K562 (cell line): Measurements from ENCODE around the gene HMX1. TPM values are rescaled to one million over a fixed set of nuclear protein-coding genes. Genes with fewer than 3 reads are reported as not detected.

Experiments
- ATAC-seq: fragments of 200-7000 bp; cut with Tn5 transposase; 3 replicates; pipeline ENCODE4 v1.9.1; 2020; ENCODE audit warnings: moderate library complexity
- BruUV-seq: library from RNA; stranded (reverse); fragments of 400-500 nt; replicated peaks from 2 replicates; lab custom pipeline; 2021; lab: Mats Ljungman, UMichigan
- CTCF ChIA-PET: fragments of 300-600 bp; formaldehyde crosslinking; extraction: SDS; loops from one replicate; lab custom pipeline; 2021; ENCODE audit warnings: low intra/inter-chr PET ratio; lab: Yijun Ruan, JAX
- POLR2A ChIA-PET: fragments of 300-600, 350-650 bp; sonication (Branson Sonifier 250); formaldehyde crosslinking; extraction: SDS; loops from one replicate; lab custom pipeline; 2021; ENCODE audit warnings: antibody characterized with exemption, inconsistent platforms; lab: Yijun Ruan, JAX
- DNase-seq, 4 experiments: peaks; one replicate each; pipeline versions ENCODE4 v3.0.0 to v3.0.0-alpha.2; 2011 to 2018; ENCODE audit warnings: low spot score in 3 of 4, mixed read lengths in 3 of 4; ENCODE audit errors: extremely low read depth in 1 of 4
- FAIRE-seq: peaks from 2 replicates; lab custom pipeline; 2011; peaks lifted over from hg19 to GRCh38; lab: Jason Lieb, UNC
- H2AFZ ChIP-seq: 2 replicates; pipeline ENCODE4 v1.6.0; 2011; ENCODE audit warnings: low read depth, low read length, control low read depth, inconsistent platforms
- H3K27ac ChIP-seq: fragments of 200-600 bp; 3 replicates; pipeline ENCODE4 v1.8.0; 2011; ENCODE audit warnings: low read depth, mild to moderate bottlenecking, control low read depth, inconsistent platforms, low read length, moderate library complexity, mixed read lengths; ENCODE audit errors: extremely low read depth
- H3K27me3 ChIP-seq, 2 experiments: fragments of 300-600 bp in 1 of 2; 2 replicates in 1 of 2; 3 replicates in 1 of 2; pipeline versions ENCODE4 v1.6.0 to v1.8.0; 2011; ENCODE audit warnings: inconsistent platforms in 2 of 2, low read length in 2 of 2, mild to moderate bottlenecking in 1 of 2, mixed read lengths in 1 of 2, moderate library complexity in 1 of 2; ENCODE audit not compliant: control insufficient read depth in 2 of 2, insufficient read depth in 2 of 2
- H3K36me3 ChIP-seq: fragments of 300-600 bp; 3 replicates; pipeline ENCODE4 v1.8.0; 2011; ENCODE audit warnings: mild to moderate bottlenecking, low read length, inconsistent platforms; ENCODE audit not compliant: control insufficient read depth, insufficient read depth
- H3K4me1 ChIP-seq, 2 experiments: fragments of 200-600 bp in 1 of 2; replicated peaks in 1 of 2; 2 replicates in 1 of 2; 3 replicates in 1 of 2; pipeline versions ENCODE4 v1.5.1 to v1.8.0; 2011; ENCODE audit warnings: inconsistent platforms in 2 of 2, low read length in 2 of 2, mild to moderate bottlenecking in 1 of 2, mixed read lengths in 1 of 2, moderate library complexity in 1 of 2; ENCODE audit not compliant: control insufficient read depth in 2 of 2, insufficient read depth in 2 of 2
- H3K4me2 ChIP-seq: 2 replicates; pipeline ENCODE4 v1.6.1; 2011; ENCODE audit warnings: low read length, control low read depth, inconsistent platforms, mixed read lengths; ENCODE audit not compliant: insufficient read depth
- H3K4me3 ChIP-seq: fragments of 200-600 bp; sonication (generic), shearing (Covaris generic); 2 replicates; pipeline ENCODE4 v1.5.1; 2016; ENCODE audit warnings: control low read depth, inconsistent platforms
- H3K79me2 ChIP-seq: fragments of 200-600 bp; 3 replicates; pipeline ENCODE4 v1.8.0; 2011; ENCODE audit warnings: low read length, inconsistent platforms; ENCODE audit not compliant: control insufficient read depth, insufficient read depth
- H3K9ac ChIP-seq, 2 experiments: 2 replicates each; pipeline versions ENCODE4 v1.6.0 to v1.6.1; 2011; ENCODE audit warnings: low read depth in 2 of 2, low read length in 2 of 2, control low read depth in 1 of 2, inconsistent platforms in 1 of 2, mild to moderate bottlenecking in 1 of 2, mixed read lengths in 1 of 2; ENCODE audit not compliant: insufficient read depth in 1 of 2
- H3K9me1 ChIP-seq: one replicate; pipeline ENCODE4 v1.6.0; 2011; ENCODE audit warnings: inconsistent platforms, mild to moderate bottlenecking, low read length, moderate library complexity; ENCODE audit not compliant: control insufficient read depth, insufficient read depth
- H3K9me3 ChIP-seq: replicated peaks from 2 replicates; pipeline ENCODE4 v1.5.1; 2011; ENCODE audit warnings: low read depth, low read length, inconsistent platforms; ENCODE audit not compliant: control insufficient read depth, insufficient read depth
- H4K20me1 ChIP-seq: replicated peaks from 2 replicates; pipeline ENCODE4 v1.6.1; 2011; ENCODE audit warnings: low read length, inconsistent platforms, mixed read lengths; ENCODE audit not compliant: control insufficient read depth, insufficient read depth
- CBX5 ChIP-seq: IDR thresholded peaks from 2 replicates; pipeline ENCODE4 v1.6.1; 2014; ENCODE audit warnings: low read depth, borderline replicate concordance
- KAT2B ChIP-seq: IDR thresholded peaks from one replicate; pipeline ENCODE4 v1.6.1; 2012; ENCODE audit warnings: low read depth, mild to moderate bottlenecking, control low read depth, inconsistent platforms, low read length, moderate library complexity
- MTA1 ChIP-seq: fragments of 450-650 bp; IDR thresholded peaks from 2 replicates; pipeline ENCODE4 v1.6.1; 2017; ENCODE audit warnings: borderline replicate concordance
- RAD21 ChIP-seq, 2 experiments: fragments of 250-450 bp in 1 of 2; fragments of 450-650 bp in 1 of 2; sonication (Bioruptor Pico) in 1 of 2; formaldehyde crosslinking in 1 of 2; IDR thresholded peaks in 1 of 2; conservative IDR thresholded peaks in 1 of 2; 2 replicates each; pipeline versions ENCODE4 v1.4.0 to v1.8.0; 2020 to 2022; ENCODE audit warnings: mild to moderate bottlenecking in 2 of 2, moderate library complexity in 1 of 2
- TAF7 ChIP-seq: fragments of 450-650 bp; IDR thresholded peaks from 2 replicates; pipeline ENCODE4 v1.6.1; 2016; ENCODE audit warnings: missing genetic modification characterization, missing compliant biosample characterization
- ZBTB7A ChIP-seq: IDR thresholded peaks from 2 replicates; pipeline ENCODE4 v1.6.1; 2011; ENCODE audit warnings: low read depth, mild to moderate bottlenecking, low read length, moderate library complexity, borderline replicate concordance; ENCODE audit not compliant: control insufficient read depth
- ZNF174 ChIP-seq: fragments of 250-450 bp; sonication (Bioruptor Pico); IDR thresholded peaks from 2 replicates; pipeline ENCODE4 v1.4.0; 2020; ENCODE audit warnings: mild to moderate bottlenecking
- ZNF324 ChIP-seq: fragments of 250-450 bp; sonication (Bioruptor Pico); IDR thresholded peaks from 2 replicates; pipeline ENCODE4 v1.4.0; 2020; ENCODE audit warnings: mild to moderate bottlenecking
- ZNF436 ChIP-seq: fragments of 250-450, 450-650 bp; sonication (Bioruptor Pico); formaldehyde crosslinking; IDR thresholded peaks from 2 replicates; pipeline ENCODE4 v1.7.0; 2020; ENCODE audit warnings: mild to moderate bottlenecking
- WGBS: fragments of 100-300 bp; shearing (Covaris generic); methylation state at CpG from one replicate; pipeline ENCODE4 v1.1.6; 2016; ENCODE audit warnings: low coverage, mixed read lengths; ENCODE audit not compliant: insufficient coverage; ENCODE audit errors: missing lambda C conversion rate; 5-methylcytosine and 5-hydroxymethylcytosine counted together
- in situ Hi-C: fragments of 300-500 bp; cut with MboI; formaldehyde crosslinking; loops from 4 replicates; pipeline ENCODE4 v1.15.0; 2018; ENCODE audit warnings: inconsistent platforms, mixed read lengths
- intact Hi-C: fragments of 100-400 bp; cut with micrococcal nuclease; formaldehyde crosslinking; loops from 2 replicates; pipeline ENCODE4 v1.14.2; 2022
- polyA plus RNA-seq, 8 experiments: library from polyadenylated mRNA; depleted of rRNA in 4 of 8; stranded (reverse) in 5 of 8; unstranded in 3 of 8; fragments of >200 nt; fragmentation: Nextera tagmentation in 2 of 8; fragmentation: Illumina TruSeq in 1 of 8; extraction: Ambion mirVana in 2 of 8; extraction: Trizol in 1 of 8; gene quantifications; 2 replicates each; pipeline versions ENCODE4 v1.2.1 to v1.2.3, GENCODE V29; 2011 to 2014; ENCODE audit warnings: inconsistent platforms in 1 of 8, missing spikeins in 1 of 8
- total RNA-seq, 7 experiments: library from RNA; depleted of rRNA in 6 of 7; stranded (reverse); fragments of >200 nt in 6 of 7; fragmentation: Illumina TruSeq in 2 of 7; extraction: Trizol in 2 of 7; gene quantifications; 2 replicates each; pipeline versions ENCODE4 v1.2.1 to v1.2.3, GENCODE V29; 2011 to 2021; ENCODE audit warnings: low replicate concordance in 1 of 7
- TF ChIP-seq, protein P1 (sequence below): fragments of 250-450 bp; sonication (Bioruptor Pico); IDR thresholded peaks from 2 replicates; pipeline ENCODE4 v1.8.0; 2021; ENCODE audit warnings: borderline replicate concordance, mild to moderate bottlenecking, moderate library complexity; ENCODE audit not compliant: poor library complexity, severe bottlenecking
- TF ChIP-seq, protein P2 (sequence below): fragments of 450-650 bp; IDR thresholded peaks from 2 replicates; pipeline ENCODE4 v1.6.1; 2018; ENCODE audit not compliant: partially characterized antibody

The HMX1 gene
- total and polyA plus RNA-seq, 9 of the 15 experiments (the other 6 are each of a cell fraction or from before 2014, with no cell fraction given) = not detected

DNA sequence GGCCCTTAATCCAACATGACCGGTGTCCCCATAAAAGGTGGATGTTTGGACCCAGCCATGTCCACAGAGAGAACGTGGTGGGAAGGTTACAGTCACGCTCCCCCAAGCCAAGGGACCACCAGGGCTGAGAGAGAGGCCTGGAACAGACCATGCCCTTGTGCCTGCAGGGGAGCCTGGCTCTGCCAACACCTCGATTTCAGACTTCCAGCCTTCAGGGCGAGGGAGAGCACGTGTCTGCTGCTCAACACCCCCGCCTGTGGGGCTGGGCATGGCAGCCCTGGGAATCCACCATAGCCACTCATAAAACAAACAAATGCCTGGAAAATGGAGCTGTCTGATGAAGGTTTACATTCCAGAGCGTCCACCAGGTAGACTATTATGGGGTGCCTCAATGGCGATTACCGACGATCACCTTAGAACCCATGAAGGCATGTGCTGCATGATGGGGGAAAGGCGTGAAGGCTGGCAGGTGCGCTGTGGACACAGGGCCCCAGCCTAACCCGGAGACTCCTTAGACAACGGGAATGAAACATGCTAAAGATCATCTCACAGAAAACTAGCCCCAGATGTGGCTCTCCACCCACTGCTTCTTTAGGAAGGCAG, 42.3 kb upstream of the HMX1 start:
- no peak for ATAC-seq
- Histone ChIP-seq H3K27ac (no peak overlapping the region), H2AFZ (no peak overlapping the region), H3K27me3 (peaks cover under 1 to 36% of the 10 kb centered on the region in 2 experiments; a peak in 3 of 5 replicates), H3K4me2 (no peak overlapping the region), H3K9me3 (no peaks in the 10 kb centered on the region), H3K4me3 (no peak overlapping the region), H3K9ac (no peak overlapping the region), H3K9me1 (no peaks in the 10 kb centered on the region), H4K20me1 (no peaks in the 10 kb centered on the region; the same call in 1 of the 2 replicates), H3K79me2 (no peaks in the 10 kb centered on the region), H3K36me3 (no peaks in the 10 kb centered on the region), H3K4me1 (peaks cover 0 to 3% of the 10 kb centered on the region in 2 experiments; a peak in 1 of 5 replicates)
- in situ Hi-C loops = no loop called here
- no peak for FAIRE-seq
- no TSS peak for BruUV-seq
- WGBS = 3% methylated on average over 15 of the region's 15 CpGs
- intact Hi-C loops = loop anchor here (10.0 kb wide), 1 partner anchor 309 kb away; no protein-coding TSS in a partner anchor
- ChIA-PET POLR2A (no interaction called here), CTCF (no interaction called here)
- peak in 1 of 4 experiments; percentile 1 for DNase-seq
- TF ChIP-seq CBX5 (no peak), RAD21 (CRISPR knock-in tag; conservative IDR thresholded peaks at IDR 0.05 in 1 of 2, IDR thresholded peaks at IDR 0.05 in 1 of 2) (no peak), ZNF436 (CRISPR knock-in tag) (no peak), ZNF324 (CRISPR knock-in tag) (no peak), TAF7 (tag) (no peak), MTA1 (no peak), ZBTB7A (no peak), KAT2B (no peak), ZNF174 (no peak)
- TF ChIP-seq, protein P1, sequence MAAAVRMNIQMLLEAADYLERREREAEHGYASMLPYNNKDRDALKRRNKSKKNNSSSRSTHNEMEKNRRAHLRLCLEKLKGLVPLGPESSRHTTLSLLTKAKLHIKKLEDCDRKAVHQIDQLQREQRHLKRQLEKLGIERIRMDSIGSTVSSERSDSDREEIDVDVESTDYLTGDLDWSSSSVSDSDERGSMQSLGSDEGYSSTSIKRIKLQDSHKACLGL (CRISPR knock-in tag) = no peak
- TF ChIP-seq, protein P2, sequence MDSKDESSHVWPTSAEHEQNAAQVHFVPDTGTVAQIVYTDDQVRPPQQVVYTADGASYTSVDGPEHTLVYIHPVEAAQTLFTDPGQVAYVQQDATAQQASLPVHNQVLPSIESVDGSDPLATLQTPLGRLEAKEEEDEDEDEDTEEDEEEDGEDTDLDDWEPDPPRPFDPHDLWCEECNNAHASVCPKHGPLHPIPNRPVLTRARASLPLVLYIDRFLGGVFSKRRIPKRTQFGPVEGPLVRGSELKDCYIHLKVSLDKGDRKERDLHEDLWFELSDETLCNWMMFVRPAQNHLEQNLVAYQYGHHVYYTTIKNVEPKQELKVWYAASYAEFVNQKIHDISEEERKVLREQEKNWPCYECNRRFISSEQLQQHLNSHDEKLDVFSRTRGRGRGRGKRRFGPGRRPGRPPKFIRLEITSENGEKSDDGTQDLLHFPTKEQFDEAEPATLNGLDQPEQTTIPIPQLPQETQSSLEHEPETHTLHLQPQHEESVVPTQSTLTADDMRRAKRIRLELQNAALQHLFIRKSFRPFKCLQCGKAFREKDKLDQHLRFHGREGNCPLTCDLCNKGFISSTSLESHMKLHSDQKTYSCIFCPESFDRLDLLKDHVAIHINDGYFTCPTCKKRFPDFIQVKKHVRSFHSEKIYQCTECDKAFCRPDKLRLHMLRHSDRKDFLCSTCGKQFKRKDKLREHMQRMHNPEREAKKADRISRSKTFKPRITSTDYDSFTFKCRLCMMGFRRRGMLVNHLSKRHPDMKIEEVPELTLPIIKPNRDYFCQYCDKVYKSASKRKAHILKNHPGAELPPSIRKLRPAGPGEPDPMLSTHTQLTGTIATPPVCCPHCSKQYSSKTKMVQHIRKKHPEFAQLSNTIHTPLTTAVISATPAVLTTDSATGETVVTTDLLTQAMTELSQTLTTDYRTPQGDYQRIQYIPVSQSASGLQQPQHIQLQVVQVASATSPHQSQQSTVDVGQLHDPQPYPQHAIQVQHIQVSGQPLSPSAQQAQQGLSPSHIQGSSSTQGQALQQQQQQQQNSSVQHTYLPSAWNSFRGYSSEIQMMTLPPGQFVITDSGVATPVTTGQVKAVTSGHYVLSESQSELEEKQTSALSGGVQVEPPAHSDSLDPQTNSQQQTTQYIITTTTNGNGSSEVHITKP = no peak
